ENCODE measurements around the gene THRAP3.
A peak's percentile ranks its signal among the peaks of the same experiment; 100 is the strongest.
"Not testable (repeated sequence)": the region's sequence is repeated elsewhere in the genome, so short reads cannot be mapped to it uniquely, and the experiment has no call there.

THRAP3 gene

DNA sequence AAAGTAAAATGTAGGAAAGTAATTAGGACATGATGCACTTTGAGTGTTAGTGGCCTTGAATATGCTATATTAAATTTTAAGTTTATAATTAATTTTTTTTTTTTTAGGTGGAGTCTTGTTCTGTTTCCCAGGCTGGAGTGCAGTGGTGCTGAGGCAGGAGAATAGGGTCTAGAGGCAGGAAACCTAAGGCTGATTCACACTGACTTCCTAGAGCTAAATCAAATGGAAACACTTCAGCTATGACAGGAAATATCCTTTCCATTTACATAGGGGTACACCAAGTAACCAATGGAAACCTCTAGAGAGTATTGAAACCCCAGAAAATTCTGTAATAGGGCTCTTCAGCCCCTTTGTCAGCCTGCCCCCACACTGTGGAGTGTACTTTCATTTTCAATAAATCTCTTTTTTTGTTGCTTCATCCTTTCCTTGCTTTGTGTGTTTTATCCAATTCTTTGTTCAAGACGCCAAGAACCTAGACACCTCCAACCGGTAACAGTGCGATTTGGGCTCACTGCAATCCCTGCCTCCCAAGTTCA is 17.9 kb upstream of the THRAP3 start:
- no peak for DNase-seq

- no peak for DNase-seq
These were observed 16.9 kb upstream of the THRAP3 start for GRCh38 chr1:36207339-36207738.

GRCh38 chr1:36208978-36209703 is 15.1 kb upstream of the THRAP3 start:
- peak; percentile 81 to 87 for DNase-seq

- DNase-seq, result no peak
These were observed 12.9 kb upstream of the THRAP3 start for GRCh38 chr1:36211307-36211706.

DNA sequence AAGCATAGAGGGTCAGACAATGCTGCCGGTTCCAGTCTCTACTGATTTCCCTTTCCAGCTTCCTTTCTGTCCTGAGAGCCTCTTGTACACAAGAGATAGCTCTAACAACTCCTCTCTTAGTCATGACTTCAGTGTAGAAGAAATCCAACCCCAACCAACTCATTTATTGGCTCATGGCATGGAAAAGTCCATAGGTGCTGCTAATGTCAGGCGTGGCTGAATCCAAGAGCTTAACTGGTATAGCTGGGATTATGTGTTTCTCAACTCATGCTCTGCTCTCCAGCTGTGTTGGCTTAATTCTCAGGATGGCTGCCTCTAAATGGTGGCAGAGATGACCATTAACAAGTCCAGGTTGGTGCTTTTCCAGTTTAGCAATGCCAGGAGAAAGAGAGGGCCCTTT is 12.4 kb upstream of the THRAP3 start:
- DNase-seq, result no peak

GRCh38 chr1:36212782-36213181 is 11.5 kb upstream of the THRAP3 start:
- DNase-seq, result peak; percentile 27

- DNase-seq, result no peak
These were observed 6.6 kb upstream of the THRAP3 start for GRCh38 chr1:36217670-36218069.

DNA sequence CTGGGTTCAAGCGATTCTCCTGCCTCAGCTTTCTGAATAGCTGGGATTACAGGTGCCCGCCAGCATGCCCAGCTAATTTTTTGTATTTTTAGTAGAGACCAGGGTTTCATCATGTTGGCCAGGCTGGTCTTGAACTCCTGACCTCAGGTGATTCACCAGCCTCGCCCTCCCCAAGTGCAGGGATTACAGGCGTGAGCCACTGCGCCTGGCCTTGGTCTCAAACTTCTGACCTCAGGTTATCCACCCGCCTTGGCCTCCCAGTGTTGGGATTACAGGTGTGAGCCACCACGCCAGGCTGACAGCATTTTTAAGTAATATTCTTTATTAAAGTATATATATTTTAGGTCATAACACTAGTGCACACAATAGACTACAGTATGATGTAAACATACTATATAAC is 2.3 kb upstream of the THRAP3 start:
- not testable (repeated sequence) for DNase-seq

DNA sequence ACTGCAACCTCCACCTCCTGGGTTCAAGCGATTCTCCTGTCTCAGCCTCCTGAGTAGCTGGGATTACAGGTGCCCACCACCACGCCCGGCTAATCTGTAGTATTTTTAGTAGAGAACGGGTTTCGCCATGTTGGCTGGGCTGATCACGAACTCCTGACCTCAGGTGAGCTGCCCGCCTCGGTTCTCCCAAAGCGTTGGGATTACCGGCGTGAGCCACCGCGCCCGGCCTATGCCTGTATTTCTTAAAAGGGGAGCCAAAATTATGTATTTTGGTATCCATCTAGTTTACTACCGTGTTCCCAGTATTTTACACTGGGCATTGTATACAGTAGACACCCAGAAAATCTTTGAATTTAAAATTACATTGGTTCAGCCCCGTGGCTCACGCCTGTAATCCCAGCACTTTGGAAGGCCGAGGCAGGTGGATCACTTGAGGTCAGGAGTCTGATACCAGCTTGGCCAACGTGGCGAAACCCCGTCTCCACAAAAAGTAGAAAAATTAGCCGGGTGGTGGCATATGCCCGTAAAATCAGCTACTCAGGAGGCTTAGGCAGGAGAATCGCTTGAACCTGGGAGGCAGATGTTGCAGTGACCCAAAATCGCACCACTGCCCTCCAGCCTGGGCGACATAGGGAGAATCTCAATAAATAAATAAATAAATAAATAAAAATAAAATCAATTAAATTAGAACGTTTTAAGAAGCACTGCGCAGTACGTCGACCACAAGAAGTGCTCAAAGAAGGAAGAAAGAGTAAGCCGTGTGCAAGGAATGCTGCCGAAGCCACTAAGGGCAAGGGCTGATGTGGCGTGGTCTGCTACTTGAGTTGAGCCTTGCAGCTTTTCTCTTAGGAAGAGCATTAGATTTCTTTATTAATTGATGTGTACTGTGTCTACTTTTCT is 1.5 kb upstream of the THRAP3 start:
- peak in 1 of 2 experiments; percentile 56 for DNase-seq

DNA sequence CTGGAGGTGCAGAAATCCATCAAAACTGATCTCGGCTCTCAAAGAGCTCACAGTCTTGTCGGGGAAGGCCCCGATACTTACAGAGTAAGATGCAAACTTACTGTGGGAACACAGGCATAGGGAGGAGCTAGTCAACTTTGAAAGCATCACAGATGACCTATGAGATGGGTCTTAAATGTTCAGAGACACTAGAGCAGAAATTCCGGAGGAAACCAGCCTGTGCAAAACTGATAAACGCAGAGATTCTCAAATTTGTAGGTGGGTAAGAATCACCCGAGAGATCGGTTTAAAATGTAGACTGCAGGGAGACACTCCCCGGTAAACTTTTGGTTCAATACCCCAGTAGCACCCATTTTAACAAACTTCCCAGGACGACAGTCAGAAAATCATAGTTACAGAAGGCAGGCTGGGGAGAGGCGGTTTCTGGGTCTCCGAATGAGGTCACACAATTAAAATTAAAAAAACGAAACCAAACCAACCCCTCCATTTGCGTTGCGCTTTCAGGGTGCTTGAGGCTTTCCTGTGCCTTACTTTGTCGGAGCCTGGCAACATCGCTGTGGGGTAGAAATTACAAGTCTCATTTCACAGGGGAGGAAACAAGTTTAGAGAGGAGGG is 755 bp upstream of the THRAP3 start:
- DNase-seq, result peak; percentile 56 to 65

DNA sequence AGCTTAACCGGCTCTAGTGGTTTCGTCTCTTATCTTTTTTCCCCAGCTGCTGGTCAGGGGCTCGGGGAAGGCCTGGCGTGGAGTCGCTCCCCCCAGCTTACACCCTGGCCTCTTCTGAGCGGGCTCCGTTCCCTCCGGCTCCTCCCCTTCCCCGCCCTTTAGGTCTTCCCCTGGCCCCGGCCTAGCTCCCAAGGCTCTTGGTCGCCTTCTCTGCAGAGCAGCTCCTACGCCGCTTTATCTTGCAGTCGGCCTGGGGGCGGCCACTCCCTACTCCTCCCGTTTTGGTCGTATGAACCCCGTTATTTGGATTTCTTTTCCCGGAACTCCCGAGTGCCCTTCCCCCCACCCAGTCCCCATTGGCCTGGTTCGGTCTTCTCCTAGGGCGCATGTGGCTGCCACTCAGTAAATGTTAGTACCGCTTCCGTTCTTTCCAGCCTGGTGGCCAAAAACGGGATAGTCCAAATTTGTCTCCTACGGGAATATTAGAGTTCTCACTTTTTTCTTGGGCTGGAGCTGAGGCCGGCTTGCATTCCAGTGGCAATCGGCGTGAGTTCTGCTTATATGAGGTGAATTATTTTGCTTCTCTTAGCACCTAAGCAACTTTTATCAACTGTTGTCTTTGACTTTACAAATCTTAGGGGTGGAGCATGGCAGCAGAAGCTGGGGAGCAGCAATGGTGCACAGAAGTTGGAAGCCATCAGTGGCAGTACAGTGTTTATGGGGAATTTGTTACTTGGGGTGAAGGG is 467 bp downstream of the THRAP3 start:
- peak; percentile 73 to 85 for DNase-seq

GRCh38 chr1:36225283-36225899 is 1.1 kb downstream of the THRAP3 start:
- DNase-seq, result no peak

GRCh38 chr1:36230279-36230678 is 6.0 kb downstream of the THRAP3 start:
- not testable (repeated sequence) for DNase-seq

DNA sequence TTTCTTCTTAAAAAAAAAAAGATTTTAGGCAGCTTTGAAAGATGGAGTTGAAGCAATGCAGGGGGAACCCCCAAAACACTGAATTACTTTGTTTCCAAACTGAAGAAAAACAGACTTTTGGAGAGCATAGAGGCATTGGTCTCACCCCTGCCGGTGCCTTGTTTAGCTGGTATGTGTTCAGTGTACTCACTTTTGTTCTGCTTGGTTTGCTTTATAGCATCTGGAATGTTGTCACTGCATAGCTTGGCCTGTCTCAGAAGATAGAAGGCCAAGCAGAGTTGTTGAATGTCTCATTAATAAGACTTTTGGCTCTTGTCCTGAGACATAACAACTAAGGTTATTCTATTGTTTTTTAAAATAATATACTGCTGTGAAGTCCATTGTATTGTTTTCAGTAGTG is 6.9 kb downstream of the THRAP3 start:
- DNase-seq, result no peak

DNA sequence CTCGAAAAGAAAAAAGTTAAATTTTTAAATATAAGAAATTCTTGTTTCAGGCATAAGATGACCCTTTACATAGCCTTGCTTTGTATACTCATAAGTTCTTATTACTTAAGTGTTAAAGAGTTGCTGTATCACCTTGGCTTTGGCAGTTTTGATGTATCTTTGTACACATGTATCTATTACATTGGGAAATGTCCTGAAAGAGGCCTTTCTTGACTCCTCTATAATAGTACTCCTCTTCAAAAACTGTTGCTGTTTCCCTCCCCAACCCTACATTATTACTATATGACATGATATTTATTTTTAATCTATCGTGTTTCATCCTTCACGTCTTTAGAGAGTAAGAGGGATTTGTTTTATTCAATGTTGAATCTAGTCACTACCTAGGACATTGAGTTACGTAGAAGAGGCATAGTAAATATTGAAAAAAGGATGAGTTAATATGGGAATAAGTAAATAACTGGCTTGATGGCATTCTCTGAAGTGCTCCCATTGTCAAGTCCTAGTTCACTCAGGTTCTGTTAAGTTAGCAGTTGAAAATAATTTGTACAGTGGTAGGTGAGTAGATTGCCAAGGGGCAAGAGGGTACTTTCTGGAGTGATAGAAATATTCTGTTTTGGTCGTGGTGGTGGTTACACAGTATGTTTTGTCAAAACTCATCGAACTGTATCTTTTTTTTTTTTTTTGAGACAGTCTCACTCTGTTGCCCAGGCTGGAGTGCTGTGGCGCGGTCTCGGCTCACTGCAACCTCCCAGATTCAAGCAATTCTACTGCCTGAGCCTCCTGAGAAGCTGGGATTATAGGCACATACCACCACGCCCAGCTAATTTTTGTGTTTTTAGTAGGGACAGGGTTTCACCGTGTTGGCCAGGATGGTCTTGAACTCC is 8.2 kb downstream of the THRAP3 start:
- no peak for DNase-seq

- no peak for DNase-seq
These were observed 12.1 kb downstream of the THRAP3 start for GRCh38 chr1:36236302-36236701.

DNA sequence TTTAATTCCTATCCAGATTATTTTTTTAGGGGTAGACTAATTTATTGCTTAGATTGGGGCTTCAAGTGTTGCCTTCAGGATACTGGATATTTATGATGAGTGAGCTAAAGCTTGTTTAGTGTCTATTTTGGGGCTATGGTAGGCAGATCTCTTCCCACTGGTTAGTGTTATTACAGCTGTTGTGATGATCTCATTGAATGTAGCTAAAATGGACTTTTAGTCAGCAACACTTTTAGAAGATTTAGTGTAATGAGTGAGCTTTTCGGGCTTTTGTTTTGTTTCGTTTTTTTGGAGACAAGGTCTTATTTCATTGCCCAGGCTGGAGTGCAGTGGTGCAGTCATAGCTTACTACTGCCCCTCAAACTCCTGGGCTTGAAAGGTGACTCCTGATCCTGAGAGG is 14.2 kb downstream of the THRAP3 start:
- DNase-seq, result no peak

DNA sequence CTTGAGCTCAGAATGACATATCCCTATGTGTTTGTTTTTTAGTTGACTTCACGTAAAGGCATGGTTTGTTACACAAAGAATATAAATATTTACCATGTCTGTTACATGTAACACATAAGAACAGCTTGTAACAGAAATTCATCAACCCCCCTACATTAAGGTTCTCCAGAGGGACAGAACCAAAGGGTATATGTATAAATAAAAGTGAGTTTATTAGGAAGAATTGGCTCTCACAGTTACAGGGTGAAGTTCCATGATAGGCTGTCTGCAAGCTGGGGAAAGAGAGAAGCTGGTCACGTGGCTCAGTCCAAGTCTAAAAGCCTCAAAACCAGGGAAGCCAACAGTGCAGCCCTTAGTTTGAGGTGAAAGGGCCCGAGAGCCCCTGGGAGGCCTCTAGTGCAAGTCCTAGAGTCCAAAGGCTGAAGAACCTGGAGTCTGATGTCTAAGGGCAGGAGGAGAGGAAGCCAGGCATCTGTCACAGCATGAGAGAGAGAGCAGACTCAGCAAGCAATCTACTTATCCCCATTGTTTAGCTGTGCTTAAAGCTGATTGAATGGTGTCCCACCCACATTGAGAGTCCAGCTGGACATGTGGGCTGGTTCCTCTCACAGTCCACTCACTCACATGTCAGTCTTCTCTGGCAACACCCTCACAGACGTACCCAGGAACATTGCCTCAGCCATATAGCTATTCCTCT is 15.8 kb downstream of the THRAP3 start:
- DNase-seq, result no peak

DNA sequence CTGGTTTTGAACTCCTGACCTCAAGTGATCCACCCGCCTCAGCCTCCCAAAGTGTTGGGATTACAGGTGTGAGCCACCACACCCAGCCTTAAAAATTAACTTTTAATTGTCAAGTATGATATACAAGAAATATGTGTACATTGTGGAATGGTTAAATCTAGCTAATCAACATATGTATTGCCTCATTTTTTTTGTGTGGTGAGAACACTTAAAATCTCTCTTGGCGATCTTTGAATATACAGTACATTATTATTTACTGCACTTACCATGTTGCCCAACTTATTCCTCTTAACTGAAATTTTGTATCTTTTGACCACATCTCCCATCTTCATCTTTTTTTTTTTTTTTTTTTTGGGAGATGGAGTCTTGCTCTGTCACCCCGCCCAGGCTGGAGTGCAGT is 23.3 kb downstream of the THRAP3 start:
- peak in 1 of 2 experiments; percentile 44 for DNase-seq

GRCh38 chr1:36248250-36248894 is 24.1 kb downstream of the THRAP3 start:
- DNase-seq, result peak; percentile 69 to 73
